ENCODE measurements around the gene F12.

F12 gene

DNA sequence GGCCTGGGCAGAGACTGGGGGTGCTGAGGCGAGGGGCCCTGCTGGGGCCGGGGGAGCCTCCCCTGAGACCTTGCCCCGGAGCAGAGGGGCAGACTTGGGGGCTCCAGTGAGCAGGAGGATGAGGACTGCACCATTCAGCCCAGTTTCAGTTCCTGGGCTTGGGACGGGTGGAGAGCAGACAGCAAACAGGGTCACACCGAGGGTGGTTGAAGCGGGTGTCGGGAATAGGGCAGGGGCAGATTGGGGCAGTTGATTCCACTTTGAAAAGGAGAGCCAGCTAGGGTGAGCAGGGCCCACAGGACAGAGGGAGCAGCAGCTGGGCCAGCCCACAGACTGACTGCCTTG is 21.6 kb upstream of the F12 start:
- DNase-seq (ENCODE audit: low spot score) (no peak), ATAC-seq (ENCODE audit: low read depth) (no peak)
- TF ChIP-seq, protein P1, sequence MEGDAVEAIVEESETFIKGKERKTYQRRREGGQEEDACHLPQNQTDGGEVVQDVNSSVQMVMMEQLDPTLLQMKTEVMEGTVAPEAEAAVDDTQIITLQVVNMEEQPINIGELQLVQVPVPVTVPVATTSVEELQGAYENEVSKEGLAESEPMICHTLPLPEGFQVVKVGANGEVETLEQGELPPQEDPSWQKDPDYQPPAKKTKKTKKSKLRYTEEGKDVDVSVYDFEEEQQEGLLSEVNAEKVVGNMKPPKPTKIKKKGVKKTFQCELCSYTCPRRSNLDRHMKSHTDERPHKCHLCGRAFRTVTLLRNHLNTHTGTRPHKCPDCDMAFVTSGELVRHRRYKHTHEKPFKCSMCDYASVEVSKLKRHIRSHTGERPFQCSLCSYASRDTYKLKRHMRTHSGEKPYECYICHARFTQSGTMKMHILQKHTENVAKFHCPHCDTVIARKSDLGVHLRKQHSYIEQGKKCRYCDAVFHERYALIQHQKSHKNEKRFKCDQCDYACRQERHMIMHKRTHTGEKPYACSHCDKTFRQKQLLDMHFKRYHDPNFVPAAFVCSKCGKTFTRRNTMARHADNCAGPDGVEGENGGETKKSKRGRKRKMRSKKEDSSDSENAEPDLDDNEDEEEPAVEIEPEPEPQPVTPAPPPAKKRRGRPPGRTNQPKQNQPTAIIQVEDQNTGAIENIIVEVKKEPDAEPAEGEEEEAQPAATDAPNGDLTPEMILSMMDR (IDR thresholded peaks at IDR 0.05; ENCODE audit: poor library complexity, severe bottlenecking), result no peak
- H3K4me1 ChIP-seq (ENCODE audit: insufficient read depth, poor library complexity, severe bottlenecking), result no peaks in the 10 kb centered on the region
- H3K27ac ChIP-seq (ENCODE audit: poor library complexity, severe bottlenecking), result no peak overlapping the region
- no peaks in the 10 kb centered on the region for H3K9me3 ChIP-seq (ENCODE audit: severe bottlenecking)
- H3K36me3 ChIP-seq (ENCODE audit: low read depth), result peaks cover 55% of the 10 kb centered on the region
- no peaks in the 10 kb centered on the region for H3K27me3 ChIP-seq (ENCODE audit: insufficient read depth, poor library complexity, severe bottlenecking)
- no peak overlapping the region for H3K4me3 ChIP-seq (ENCODE audit: severe bottlenecking)

DNA sequence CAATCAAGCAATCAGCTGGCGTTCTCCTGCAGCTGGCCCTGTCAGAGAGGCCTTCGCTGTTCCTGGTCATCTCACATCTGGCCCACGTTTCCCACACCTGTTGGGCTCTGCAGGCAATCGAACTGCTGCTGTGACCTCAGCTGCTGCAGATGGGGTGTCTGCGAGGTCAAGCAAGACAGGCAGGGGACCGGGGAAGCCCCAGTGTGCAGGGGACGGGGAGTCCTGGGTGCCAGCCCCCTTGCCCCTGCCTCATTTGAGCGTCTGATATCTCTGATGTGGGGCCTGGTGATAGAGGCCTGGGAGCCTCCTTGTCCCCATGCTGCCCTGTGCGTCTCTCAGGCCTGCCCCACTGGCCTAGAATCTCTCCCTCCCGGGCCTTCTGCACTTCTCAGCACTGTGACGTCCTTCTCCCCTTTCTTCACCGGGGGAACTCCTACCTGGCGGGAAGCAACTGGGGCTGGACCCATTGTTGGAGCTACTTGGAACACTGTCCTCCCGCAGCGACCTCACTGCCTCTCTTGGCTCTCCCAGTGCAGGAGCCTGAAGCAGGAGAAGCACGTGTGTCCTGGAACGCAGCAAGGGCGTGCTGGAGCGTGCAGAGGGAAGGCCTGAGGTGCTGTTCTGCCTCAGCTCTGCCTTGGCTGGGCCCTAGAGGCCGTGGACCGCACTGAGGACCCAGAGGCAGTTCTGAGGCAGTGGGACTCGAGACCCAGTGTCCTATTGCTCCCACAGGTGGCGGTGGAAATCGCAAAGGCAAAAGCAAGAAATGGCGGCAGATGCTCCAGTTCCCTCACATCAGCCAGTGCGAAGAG is 21.0 kb upstream of the F12 start:
- no peak for ATAC-seq (ENCODE audit: low read depth)
- peaks cover 3% of the 10 kb centered on the region for H3K4me1 ChIP-seq (ENCODE audit: insufficient read depth, poor library complexity, severe bottlenecking)

DNA sequence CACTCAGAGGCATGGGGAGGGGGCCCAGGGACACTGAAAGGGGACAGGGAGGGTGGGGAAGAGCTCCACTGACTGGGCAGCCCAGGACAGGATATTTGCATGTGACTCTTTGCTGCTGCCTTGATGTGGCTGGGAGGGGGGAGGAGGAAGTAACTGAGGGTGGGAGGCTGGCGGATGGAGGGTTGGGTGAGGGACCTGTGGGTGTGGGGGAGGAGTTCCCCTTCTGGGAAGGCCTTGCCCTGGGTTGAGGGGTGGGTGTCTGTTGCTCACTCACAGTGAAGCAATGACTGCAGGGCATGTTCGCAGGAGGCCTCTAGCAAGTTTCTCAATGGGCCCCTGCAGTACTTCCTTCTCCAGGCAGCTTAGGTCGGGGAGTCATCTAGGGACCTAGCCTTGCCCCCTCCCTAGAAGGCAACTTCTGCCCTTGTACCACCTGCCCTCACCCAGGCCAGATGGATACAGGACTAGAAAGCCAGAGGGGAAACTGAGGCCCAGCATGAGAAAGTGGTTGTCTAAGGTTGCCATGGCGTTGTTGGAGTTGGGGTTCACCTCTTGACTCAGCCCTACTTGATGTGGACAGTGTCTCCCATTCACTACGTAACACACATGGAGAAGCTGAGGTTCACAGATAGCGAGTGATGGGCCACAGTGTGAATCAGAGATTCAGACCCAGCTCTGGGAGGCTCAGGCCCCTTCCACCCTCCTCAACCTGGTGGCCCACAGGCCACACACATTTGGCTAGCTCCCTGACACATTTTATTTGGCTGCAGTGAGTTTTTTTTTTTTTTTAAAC is 20.1 kb upstream of the F12 start:
- Histone ChIP-seq H3K27me3 (ENCODE audit: insufficient read depth, poor library complexity, severe bottlenecking) (no peaks in the 10 kb centered on the region), H3K36me3 (ENCODE audit: low read depth) (peaks cover 40% of the 10 kb centered on the region), H3K4me1 (ENCODE audit: insufficient read depth, poor library complexity, severe bottlenecking) (peaks cover 3% of the 10 kb centered on the region), H3K9me3 (ENCODE audit: severe bottlenecking) (no peaks in the 10 kb centered on the region), H3K4me3 (ENCODE audit: severe bottlenecking) (no peak overlapping the region), H3K27ac (ENCODE audit: poor library complexity, severe bottlenecking) (no peak overlapping the region)
- no peak for ATAC-seq (ENCODE audit: low read depth)
- DNase-seq (ENCODE audit: low spot score), result no peak
- TF ChIP-seq, protein P1 (IDR thresholded peaks at IDR 0.05; ENCODE audit: poor library complexity, severe bottlenecking), result no peak

More for the DNA sequence above, 21.0 kb upstream of the F12 start:
- peaks cover 49% of the 10 kb centered on the region for H3K36me3 ChIP-seq (ENCODE audit: low read depth)
- DNase-seq (ENCODE audit: low spot score), result no peak
- no peak overlapping the region for H3K27ac ChIP-seq (ENCODE audit: poor library complexity, severe bottlenecking)
- no peaks in the 10 kb centered on the region for H3K27me3 ChIP-seq (ENCODE audit: insufficient read depth, poor library complexity, severe bottlenecking)
- no peak overlapping the region for H3K4me3 ChIP-seq (ENCODE audit: severe bottlenecking)
- no peaks in the 10 kb centered on the region for H3K9me3 ChIP-seq (ENCODE audit: severe bottlenecking)
- TF ChIP-seq, protein P1 (IDR thresholded peaks at IDR 0.05; ENCODE audit: poor library complexity, severe bottlenecking), result no peak

DNA sequence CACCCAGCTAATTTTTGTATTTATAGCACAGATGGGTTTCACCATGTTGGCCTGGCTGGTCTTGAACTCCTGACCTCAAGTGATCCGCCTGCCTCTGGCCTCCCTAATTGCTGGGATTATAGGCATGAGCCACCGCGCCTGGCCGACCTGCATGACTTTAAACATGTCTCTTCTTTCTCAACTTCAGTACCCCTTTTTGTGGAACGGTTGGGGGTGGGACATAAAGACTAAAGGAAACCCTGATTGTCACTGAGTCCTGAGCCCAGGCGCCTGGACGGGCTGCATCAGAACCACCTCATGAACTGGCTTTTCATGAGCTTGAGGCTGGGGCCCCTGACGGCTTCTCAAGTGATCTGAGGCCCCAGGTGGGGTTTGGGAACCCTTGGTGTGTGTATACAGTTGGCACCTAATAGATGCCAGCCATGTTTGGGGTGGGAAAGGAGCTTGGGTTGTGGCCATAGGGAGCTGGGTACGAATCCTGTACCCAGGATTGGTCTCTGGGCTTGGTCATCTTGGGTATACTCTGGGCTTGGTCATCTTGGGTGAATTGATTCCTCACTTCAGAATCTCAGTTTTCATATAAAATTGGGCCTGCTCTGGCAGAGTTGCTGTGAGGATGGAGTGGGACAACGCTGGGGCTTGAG is 19.3 kb upstream of the F12 start:
- H3K4me3 ChIP-seq (ENCODE audit: severe bottlenecking), result no peak overlapping the region
- peaks cover 3% of the 10 kb centered on the region for H3K4me1 ChIP-seq (ENCODE audit: insufficient read depth, poor library complexity, severe bottlenecking)
- DNase-seq (ENCODE audit: low spot score), result no peak
- no peak for ATAC-seq (ENCODE audit: low read depth)
- H3K36me3 ChIP-seq (ENCODE audit: low read depth), result peaks cover 32% of the 10 kb centered on the region
- no peaks in the 10 kb centered on the region for H3K27me3 ChIP-seq (ENCODE audit: insufficient read depth, poor library complexity, severe bottlenecking)
- no peaks in the 10 kb centered on the region for H3K9me3 ChIP-seq (ENCODE audit: severe bottlenecking)
- TF ChIP-seq, protein P1 (IDR thresholded peaks at IDR 0.05; ENCODE audit: poor library complexity, severe bottlenecking), result no peak
- no peak overlapping the region for H3K27ac ChIP-seq (ENCODE audit: poor library complexity, severe bottlenecking)
